HG02884 (cell line): Measurements from ENCODE around the gene SGTA.
A peak's percentile ranks its signal among the peaks of the same experiment; 100 is the strongest.

Experiments
- ATAC-seq: cut with Tn5 transposase; IDR thresholded peaks from one replicate; pipeline ENCODE4 v1.9.1; 2021; ENCODE audit warnings: mild to moderate bottlenecking, moderate library complexity; ENCODE audit not compliant: unreplicated experiment

Gene SGTA

GRCh38 chr19:2756921-2757881 lies 25.9 kb downstream of the SGTA start:
- no peak for ATAC-seq

GRCh38 chr19:2756477-2756876 lies 26.6 kb downstream of the SGTA start:
- no peak for ATAC-seq

- ATAC-seq, result no peak
Measured at GRCh38 chr19:2755811-2756210, 27.3 kb downstream of the SGTA start.

GRCh38 chr19:2755448-2755705 lies 27.7 kb downstream of the SGTA start:
- ATAC-seq, result no peak

- no peak for ATAC-seq
Measured at GRCh38 chr19:2754659-2755447, 28.2 kb downstream of the SGTA start.

- ATAC-seq, result no peak
Measured at GRCh38 chr19:2751438-2751830, 31.6 kb downstream of the SGTA start.

- no peak for ATAC-seq
Measured at GRCh38 chr19:2750808-2751437, 32.1 kb downstream of the SGTA start.

GRCh38 chr19:2747349-2747748 lies 35.7 kb downstream of the SGTA start:
- no peak for ATAC-seq

- ATAC-seq, result no peak
Measured at GRCh38 chr19:2744113-2744512, 39.0 kb downstream of the SGTA start.

GRCh38 chr19:2743099-2743498 lies 40.0 kb downstream of the SGTA start:
- no peak for ATAC-seq

- no peak for ATAC-seq
Measured at GRCh38 chr19:2740314-2740656, 42.8 kb downstream of the SGTA start.

- peak; percentile 81 for ATAC-seq
Measured at GRCh38 chr19:2739602-2740313, 43.3 kb downstream of the SGTA start, which contains the start of gene SLC39A3. Gene SLC39A3, minus strand, starts transcription at chr19:2740017. Its CDS starts 2,760 bp downstream, at chr19:2737257.

- no peak for ATAC-seq
Measured at GRCh38 chr19:2736550-2737190, 46.4 kb downstream of the SGTA start.

GRCh38 chr19:2735374-2735773 lies 47.7 kb downstream of the SGTA start:
- no peak for ATAC-seq

- ATAC-seq, result no peak
Measured at GRCh38 chr19:2734589-2735288, 48.3 kb downstream of the SGTA start.

- no peak for ATAC-seq
Measured at GRCh38 chr19:2733930-2734588, 49.0 kb downstream of the SGTA start.

GRCh38 chr19:2732883-2733282 lies 50.2 kb downstream of the SGTA start:
- ATAC-seq, result no peak

- no peak for ATAC-seq
Measured at GRCh38 chr19:2732157-2732725, 50.8 kb downstream of the SGTA start.
